Gastrocnemius medialis (tissue), 4 donors: ENCODE measurements around the gene MMP24.

ENCODE experiments used
- CTCF ChIP-seq, 5 experiments: fragments of 450-650 bp in 3 of 5; fragments of 200-600 bp in 2 of 5; sonication (generic) in 2 of 5; IDR thresholded peaks in 4 of 5; conservative IDR thresholded peaks in 1 of 5; 1 replicate in 4 of 5; 2 replicates in 1 of 5; pipeline ENCODE4 v1.5.1; 2016 to 2019; ENCODE audit warnings: antibody characterized with exemption in 5 of 5, mild to moderate bottlenecking in 3 of 5, moderate library complexity in 3 of 5
- POLR2A ChIP-seq, 2 donors: fragments of 450-650 bp; IDR thresholded peaks; one replicate each; pipeline ENCODE4 v1.6.1; 2017; ENCODE audit warnings: antibody characterized with exemption in 2 of 2, mild to moderate bottlenecking in 2 of 2, moderate library complexity in 2 of 2

- TF ChIP-seq CTCF (IDR thresholded peaks at IDR 0.05 in 4 of 5, conservative IDR thresholded peaks at IDR 0.05 in 1 of 5) (no peak), POLR2A (IDR thresholded peaks at IDR 0.05) (no peak)
These were observed 30.9 kb downstream of the MMP24 start for GRCh38 chr20:35257175-35257909.
